GM10266 (cell line): Measurements from ENCODE around the gene NXPH2.
"Not testable (repeated sequence)": the region's sequence is repeated elsewhere in the genome, so short reads cannot be mapped to it uniquely, and the experiment has no call there.

Source experiments
- DNase-seq: peaks from one replicate; pipeline ENCODE4 v3.0.0; 2012; ENCODE audit errors: extremely low spot score
- TF ChIP-seq, protein P1 (sequence below): IDR thresholded peaks from 2 replicates; pipeline ENCODE4 v1.5.1; 2012; ENCODE audit warnings: mild to moderate bottlenecking, low read depth; ENCODE audit not compliant: control insufficient read depth, insufficient read depth; ENCODE audit errors: missing control alignments

Gene NXPH2

DNA sequence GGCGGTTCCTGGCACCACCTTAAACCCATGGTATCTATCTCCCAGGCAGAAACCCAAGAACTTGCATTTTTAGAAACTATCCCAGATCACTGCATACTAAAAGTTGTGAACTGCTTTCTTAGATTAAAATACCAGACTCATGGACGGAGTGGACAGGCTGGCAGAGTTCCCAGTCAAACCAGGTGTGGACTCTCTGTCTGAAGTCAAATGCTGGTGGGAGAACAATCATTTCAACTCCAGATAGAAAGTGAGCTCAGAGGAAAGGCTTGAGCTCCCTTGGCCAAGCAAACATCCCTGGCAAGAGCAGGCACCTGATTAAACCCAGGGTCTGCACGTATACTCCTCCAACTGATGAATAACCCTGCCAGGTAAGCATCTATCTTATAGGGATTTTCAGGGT, 19.5 kb downstream of the NXPH2 start:
- no peak for DNase-seq

DNA sequence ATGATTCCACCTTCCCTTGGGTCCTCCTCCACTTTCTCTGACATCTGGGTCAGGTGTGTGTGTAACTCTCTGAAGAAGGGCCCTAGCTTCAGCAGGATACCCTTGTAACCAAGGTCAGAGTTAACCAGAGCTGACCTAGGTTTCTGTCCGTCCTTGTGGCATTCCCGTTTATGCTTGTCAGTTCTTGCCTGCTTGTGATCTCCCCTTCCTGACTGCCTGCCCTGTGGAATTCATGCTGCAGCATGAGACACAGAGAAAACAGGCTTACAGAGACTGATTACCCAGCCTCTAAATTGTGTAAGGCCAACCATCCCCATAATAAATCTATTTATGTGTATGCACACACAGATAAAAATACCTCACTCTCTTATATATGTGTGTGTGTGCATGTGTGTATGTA, 22.8 kb downstream of the NXPH2 start:
- no peak for DNase-seq
- TF ChIP-seq, protein P1, sequence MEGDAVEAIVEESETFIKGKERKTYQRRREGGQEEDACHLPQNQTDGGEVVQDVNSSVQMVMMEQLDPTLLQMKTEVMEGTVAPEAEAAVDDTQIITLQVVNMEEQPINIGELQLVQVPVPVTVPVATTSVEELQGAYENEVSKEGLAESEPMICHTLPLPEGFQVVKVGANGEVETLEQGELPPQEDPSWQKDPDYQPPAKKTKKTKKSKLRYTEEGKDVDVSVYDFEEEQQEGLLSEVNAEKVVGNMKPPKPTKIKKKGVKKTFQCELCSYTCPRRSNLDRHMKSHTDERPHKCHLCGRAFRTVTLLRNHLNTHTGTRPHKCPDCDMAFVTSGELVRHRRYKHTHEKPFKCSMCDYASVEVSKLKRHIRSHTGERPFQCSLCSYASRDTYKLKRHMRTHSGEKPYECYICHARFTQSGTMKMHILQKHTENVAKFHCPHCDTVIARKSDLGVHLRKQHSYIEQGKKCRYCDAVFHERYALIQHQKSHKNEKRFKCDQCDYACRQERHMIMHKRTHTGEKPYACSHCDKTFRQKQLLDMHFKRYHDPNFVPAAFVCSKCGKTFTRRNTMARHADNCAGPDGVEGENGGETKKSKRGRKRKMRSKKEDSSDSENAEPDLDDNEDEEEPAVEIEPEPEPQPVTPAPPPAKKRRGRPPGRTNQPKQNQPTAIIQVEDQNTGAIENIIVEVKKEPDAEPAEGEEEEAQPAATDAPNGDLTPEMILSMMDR = no peak

More for the DNA sequence above, 19.5 kb downstream of the NXPH2 start:
- TF ChIP-seq, protein P1 = no peak

DNA sequence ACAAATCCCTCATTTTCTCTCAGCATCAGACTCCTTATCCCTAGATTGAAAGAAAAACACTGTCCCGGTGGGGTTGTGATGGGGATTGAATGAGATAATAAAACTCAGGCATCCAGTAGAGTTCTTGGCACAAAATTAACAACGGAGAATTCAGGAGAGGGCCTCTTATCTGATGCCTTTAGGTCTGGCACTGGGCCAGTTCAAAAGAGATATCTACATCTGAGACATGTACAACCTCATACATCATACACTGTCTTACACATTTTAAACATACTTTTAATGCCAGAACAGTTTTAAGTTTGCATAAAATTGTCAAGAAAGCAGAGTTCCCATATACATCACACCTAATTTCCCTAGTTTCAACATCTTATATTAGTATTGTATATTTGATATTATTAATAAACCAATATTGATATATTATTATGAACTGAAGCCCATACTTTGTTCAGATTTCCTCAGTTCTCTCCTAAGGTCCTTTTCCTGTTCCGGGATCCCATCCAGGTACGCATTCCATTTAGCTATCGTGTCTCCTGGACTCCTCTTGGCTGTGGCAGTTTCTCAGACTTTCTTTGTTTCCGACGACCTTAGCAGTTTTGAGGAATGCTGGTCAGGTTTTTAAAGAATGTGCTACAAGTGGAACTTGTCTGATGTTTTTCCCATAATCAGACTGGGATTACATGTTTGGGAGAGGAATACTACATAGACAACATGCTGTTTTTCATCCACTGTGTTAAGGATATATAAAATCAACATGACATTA, 27.8 kb downstream of the NXPH2 start:
- TF ChIP-seq, protein P1 = no peak
- no peak for DNase-seq

DNA sequence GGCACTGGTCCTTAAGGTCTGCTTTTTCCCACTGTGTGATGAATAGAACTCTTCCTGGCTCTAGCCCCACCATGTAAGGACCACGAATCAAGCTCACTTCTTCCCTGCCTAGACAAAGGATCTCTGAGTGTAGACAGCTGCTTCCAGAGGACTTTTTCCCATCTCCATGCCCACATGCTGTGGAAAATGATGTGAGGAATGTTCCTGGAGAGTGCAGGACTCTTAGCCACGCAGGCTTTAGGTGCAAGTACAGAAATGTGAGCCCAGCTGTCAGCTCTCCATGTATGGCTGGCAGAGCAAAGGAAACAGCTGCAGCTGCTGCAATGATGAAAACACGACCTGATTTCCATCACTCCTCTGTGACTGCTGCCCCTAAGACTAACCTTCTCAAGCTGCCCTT, 35.5 kb downstream of the NXPH2 start:
- TF ChIP-seq, protein P1 = no peak
- DNase-seq = no peak

DNA sequence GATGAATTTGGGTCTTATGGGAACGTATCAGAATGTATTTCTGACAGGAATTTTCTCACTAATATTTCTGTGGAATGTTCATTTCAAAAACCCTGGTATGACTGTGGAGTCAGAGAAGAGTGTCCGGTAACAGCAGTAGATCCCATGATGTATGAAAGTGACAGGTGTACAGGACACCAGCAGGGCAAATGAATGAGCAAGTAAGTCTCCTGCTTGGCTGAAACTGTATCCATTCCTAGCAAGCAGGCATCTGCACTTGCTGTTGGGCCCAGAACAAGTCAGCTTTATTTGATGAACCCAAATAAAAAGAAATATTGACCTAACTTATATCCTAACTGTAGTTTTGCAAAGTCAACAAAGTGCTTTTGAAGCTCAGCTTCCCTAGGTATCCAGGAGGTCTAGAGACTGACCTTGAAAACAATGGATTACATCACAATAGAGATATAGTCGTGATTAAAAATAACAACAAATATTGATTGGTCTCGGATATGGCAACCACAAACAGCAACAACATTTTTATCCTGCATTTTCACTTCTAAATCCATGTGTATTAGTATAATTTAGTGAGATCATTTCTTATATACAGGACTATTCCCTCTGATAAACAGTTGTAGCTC, 37.6 kb downstream of the NXPH2 start:
- TF ChIP-seq, protein P1 = no peak
- DNase-seq = no peak

DNA sequence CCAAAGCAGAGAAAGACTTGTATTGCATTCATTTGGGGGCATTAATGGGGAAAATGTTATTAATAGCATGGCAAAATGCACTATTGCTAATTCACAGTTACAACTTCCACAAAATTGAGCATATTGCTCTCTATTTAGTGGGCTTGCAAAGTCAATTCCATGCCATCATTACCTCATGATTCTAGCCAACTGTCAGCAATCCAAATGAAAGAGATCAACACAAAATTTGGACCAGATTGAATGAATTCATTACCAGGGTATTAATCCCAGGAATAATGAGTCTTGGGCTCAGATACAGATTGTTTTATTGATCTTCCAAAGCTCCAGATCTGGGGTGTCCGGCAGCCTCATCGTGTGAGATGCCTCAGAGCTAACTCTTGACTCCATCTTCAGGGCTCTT, 38.3 kb downstream of the NXPH2 start:
- TF ChIP-seq, protein P1 = no peak
- DNase-seq = no peak

DNA sequence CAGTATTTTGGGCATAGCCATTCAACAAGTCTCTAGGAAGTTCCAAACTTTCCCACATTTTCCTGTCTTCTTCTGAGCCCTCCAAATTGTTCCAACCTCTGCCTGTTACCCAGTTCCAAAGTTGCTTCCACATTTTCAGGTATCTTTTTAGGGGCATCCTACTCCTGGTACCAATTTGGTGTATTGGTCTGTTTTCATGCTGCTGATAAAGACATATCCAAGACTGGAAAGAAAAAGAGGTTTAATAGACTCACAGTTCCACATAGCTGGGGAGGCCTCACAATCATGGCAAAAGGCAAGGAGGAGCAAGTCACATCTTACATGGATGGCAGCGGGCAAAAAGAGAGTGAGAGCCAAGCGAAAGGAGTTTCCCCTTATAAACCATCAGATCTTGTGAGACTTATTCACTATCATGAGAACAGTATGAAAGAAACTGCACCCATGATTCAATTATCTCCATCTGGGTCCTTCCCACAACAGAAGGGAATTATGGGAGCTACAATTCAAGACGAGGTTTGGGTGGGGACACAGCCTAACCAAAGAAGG, 43.1 kb downstream of the NXPH2 start:
- DNase-seq = not testable (repeated sequence)
